GM12878 (cell line): ENCODE measurements around the gene ZNF281. TPM values are rescaled to one million over a fixed set of nuclear protein-coding genes. Genes with fewer than 3 reads are reported as not detected.
A peak's percentile ranks its signal among the peaks of the same experiment; 100 is the strongest.

Source experiments
- CEBPZ ChIP-seq: fragments of 150-350 bp; IDR thresholded peaks from 2 replicates; pipeline ENCODE4 v1.6.1; 2016; ENCODE audit warnings: low read depth, low read length
- CHD2 ChIP-seq: IDR thresholded peaks from 2 replicates; pipeline ENCODE4 v1.6.1; 2011; ENCODE audit warnings: low read depth, low read length, improper control_type of control experiment, borderline replicate concordance
- CREM ChIP-seq: IDR thresholded peaks from 2 replicates; pipeline ENCODE4 v1.6.1; 2014; ENCODE audit warnings: antibody characterized with exemption, low read depth
- E2F4 ChIP-seq: IDR thresholded peaks from 2 replicates; pipeline ENCODE4 v1.6.1; 2012; ENCODE audit warnings: low read depth, low read length, improper control_type of control experiment
- EGR1 ChIP-seq, 2 experiments: IDR thresholded peaks; 1 replicate in 1 of 2; 2 replicates in 1 of 2; pipeline ENCODE4 v1.6.1; 2011 to 2012; ENCODE audit warnings: low read depth in 2 of 2, low read length in 2 of 2, borderline replicate concordance in 1 of 2, mild to moderate bottlenecking in 1 of 2, moderate library complexity in 1 of 2
- FOXM1 ChIP-seq: IDR thresholded peaks from 2 replicates; pipeline ENCODE4 v1.6.1; 2012; ENCODE audit warnings: low read depth, mild to moderate bottlenecking, inconsistent platforms, low read length, moderate library complexity
- HCFC1 ChIP-seq: fragments of 150-350 bp; IDR thresholded peaks from 2 replicates; pipeline ENCODE4 v1.6.1; 2014; ENCODE audit warnings: low read length
- KLF5 ChIP-seq: fragments of 450-650 bp; IDR thresholded peaks from 2 replicates; pipeline ENCODE4 v1.6.1; 2014; ENCODE audit warnings: mild to moderate bottlenecking; ENCODE audit not compliant: partially characterized antibody
- MTA2 ChIP-seq: fragments of 450-650 bp; IDR thresholded peaks from 2 replicates; pipeline ENCODE4 v1.6.1; 2016; ENCODE audit warnings: low read depth, mild to moderate bottlenecking, moderate library complexity
- NKRF ChIP-seq: fragments of 450-650 bp; conservative IDR thresholded peaks from 2 replicates; pipeline ENCODE4 v1.6.1; 2017; ENCODE audit warnings: mild to moderate bottlenecking, moderate library complexity
- PBX3 ChIP-seq: IDR thresholded peaks from 2 replicates; pipeline ENCODE4 v1.6.1; 2011; ENCODE audit warnings: mild to moderate bottlenecking, low read depth, low read length, moderate library complexity; ENCODE audit not compliant: insufficient replicate concordance
- POU2F2 ChIP-seq: IDR thresholded peaks from 3 replicates; pipeline ENCODE4 v1.6.1; 2011; ENCODE audit warnings: low read depth, mild to moderate bottlenecking, low read length, borderline replicate concordance
- RAD21 ChIP-seq: IDR thresholded peaks from 2 replicates; pipeline ENCODE4 v1.6.1; 2011; ENCODE audit warnings: mild to moderate bottlenecking, low read depth, low read length, moderate library complexity; ENCODE audit not compliant: insufficient read depth
- SP1 ChIP-seq: IDR thresholded peaks from one replicate; pipeline ENCODE4 v1.6.1; 2011; ENCODE audit warnings: low read depth, low read length
- SUZ12 ChIP-seq: fragments of 200-600 bp; sonication (generic); IDR thresholded peaks from one replicate; pipeline ENCODE4 v1.6.1; 2018; ENCODE audit warnings: antibody characterized with exemption, mild to moderate bottlenecking; ENCODE audit not compliant: unreplicated experiment
- TAF1 ChIP-seq: IDR thresholded peaks from 2 replicates; pipeline ENCODE4 v1.6.1; 2011; ENCODE audit warnings: mild to moderate bottlenecking, low read depth, low read length, borderline replicate concordance
- ZNF592 ChIP-seq: fragments of 450-650 bp; IDR thresholded peaks from 2 replicates; pipeline ENCODE4 v1.6.1; 2017; ENCODE audit warnings: mild to moderate bottlenecking, moderate library complexity
- polyA plus RNA-seq, 11 experiments: library from polyadenylated mRNA; depleted of rRNA in 4 of 11; unstranded in 6 of 11; stranded (reverse) in 5 of 11; fragments of >200 nt; fragmentation: Nextera tagmentation in 4 of 11; fragmentation: Illumina TruSeq in 1 of 11; extraction: Ambion mirVana in 4 of 11; extraction: Trizol in 1 of 11; gene quantifications; 1 replicate in 1 of 11; 2 replicates in 10 of 11; pipeline versions ENCODE4 v1.2.1 to v1.2.3, GENCODE V29; 2011 to 2016; ENCODE audit warnings: inconsistent platforms in 2 of 11, missing spikeins in 2 of 11, low read depth in 1 of 11
- total RNA-seq, 4 experiments: library from RNA; depleted of rRNA in 3 of 4; stranded (reverse); fragments of >200 nt in 3 of 4; fragmentation: Illumina TruSeq in 1 of 4; extraction: Trizol in 1 of 4; gene quantifications; 2 replicates each; pipeline versions ENCODE4 v1.2.1 to v1.2.3, GENCODE V29; 2013 to 2021

Gene ZNF281
- total and polyA plus RNA-seq, 10 of the 15 experiments (the other 5 are each of a cell fraction or from before 2014, with no cell fraction given): 8.3 to 21.8 (median 15.4) TPM

DNA sequence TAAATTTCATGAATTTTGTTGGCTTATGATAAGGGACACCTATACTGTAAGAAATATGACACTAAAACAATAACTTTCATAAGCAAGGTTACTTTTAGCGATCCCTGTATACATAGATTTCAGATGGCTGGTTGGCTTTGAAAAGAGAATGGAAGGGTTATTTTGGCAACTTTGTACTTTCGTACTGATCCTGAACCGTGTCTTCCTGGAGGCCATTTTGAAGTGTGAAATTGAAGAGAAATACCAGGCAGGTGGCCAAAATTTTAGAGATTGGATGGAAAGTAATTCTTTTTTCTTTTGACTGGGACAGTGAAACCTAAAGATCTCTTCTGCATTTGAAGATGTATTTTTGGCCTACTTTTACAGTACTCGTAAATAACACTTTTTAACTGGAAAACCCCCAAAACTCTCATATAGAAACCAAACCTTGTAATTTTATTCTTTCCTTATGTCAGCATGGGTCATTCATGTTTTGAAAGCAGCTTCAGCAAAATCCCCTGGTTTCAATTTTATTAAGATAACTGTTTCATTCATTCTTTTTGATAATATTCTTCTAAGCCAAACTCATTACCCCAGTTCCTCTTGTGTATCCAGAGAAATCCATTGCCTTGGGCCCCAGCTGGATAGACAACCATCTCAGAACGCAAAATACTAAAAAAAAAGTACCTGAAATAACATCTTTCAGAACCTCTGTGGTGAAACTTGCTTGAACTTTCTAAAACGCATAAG, 38.4 kb upstream of the ZNF281 start (continued):
- TF ChIP-seq CEBPZ (no peak), FOXM1 (peak; percentile 99), SP1 (no peak), E2F4 (no peak), PBX3 (no peak), ZNF592 (peak; percentile 89; the same call in 1 of the 2 replicates), POU2F2 (no peak), HCFC1 (no peak), TAF1 (no peak), SUZ12 (no peak), NKRF (no peak), CREM (peak; percentile 91), RAD21 (peak; percentile 4; the same call in 1 of the 2 replicates), KLF5 (peak; percentile 46), CHD2 (no peak), MTA2 (peak; percentile 98), EGR1 (IDR thresholded peaks at IDR 0.05; ENCODE audit: borderline replicate concordance in 1 of 2, low read depth in 2 of 2, low read length in 2 of 2) (no peak)
